Lower leg skin (tissue), 4 donors: ENCODE measurements around the gene WNT5B. TPM values are rescaled to one million over a fixed set of nuclear protein-coding genes. Genes with fewer than 3 reads are reported as not detected.

Experiments
- DNase-seq, 2 donors: peaks; one replicate each; pipeline ENCODE4 v3.0.0-alpha.2; 2019; ENCODE audit warnings: low spot score in 2 of 2
- H3K4me3 ChIP-seq: fragments of 200-600 bp; sonication (generic); 2 replicates; pipeline ENCODE4 v1.5.1; 2017; ENCODE audit warnings: mild to moderate bottlenecking, low read depth; ENCODE audit not compliant: poor library complexity, severe bottlenecking
- POLR2A ChIP-seq, 2 donors: fragments of 450-650 bp; IDR thresholded peaks; one replicate each; pipeline ENCODE4 v1.6.1; 2016 to 2017; ENCODE audit warnings: antibody characterized with exemption in 2 of 2, mild to moderate bottlenecking in 1 of 2, moderate library complexity in 1 of 2
- WGBS, 2 donors: methylation state at CpG; one replicate each; pipeline ENCODE4 v1.1.5; 2018; 5-methylcytosine and 5-hydroxymethylcytosine counted together
- intact Hi-C: fragments of 100-400 bp; cut with DNase I; formaldehyde crosslinking; loops from one replicate; pipeline ENCODE4 v1.15.0; 2023; ENCODE audit warnings: low total_unique reads
- total RNA-seq, 4 donors: library from RNA; depleted of rRNA; stranded (reverse); fragments of >200 nt; gene quantifications; one replicate each; pipeline ENCODE4 v1.1.0, GENCODE V29; 2016
- TF ChIP-seq, protein P1 (sequence below), 3 donors: fragments of 450-650 bp; IDR thresholded peaks; one replicate each; pipeline ENCODE4 v1.5.1; 2016; ENCODE audit warnings: antibody characterized with exemption in 3 of 3, mild to moderate bottlenecking in 3 of 3, moderate library complexity in 2 of 3

WNT5B gene
- total RNA-seq, 4 donors from 2014 or later: 3.6 to 16.5 (median 10.9) TPM

- 18 to 26% methylated on average over 28 to 32 of the region's 32 CpGs for WGBS, 2 donors
- TF ChIP-seq, protein P1, sequence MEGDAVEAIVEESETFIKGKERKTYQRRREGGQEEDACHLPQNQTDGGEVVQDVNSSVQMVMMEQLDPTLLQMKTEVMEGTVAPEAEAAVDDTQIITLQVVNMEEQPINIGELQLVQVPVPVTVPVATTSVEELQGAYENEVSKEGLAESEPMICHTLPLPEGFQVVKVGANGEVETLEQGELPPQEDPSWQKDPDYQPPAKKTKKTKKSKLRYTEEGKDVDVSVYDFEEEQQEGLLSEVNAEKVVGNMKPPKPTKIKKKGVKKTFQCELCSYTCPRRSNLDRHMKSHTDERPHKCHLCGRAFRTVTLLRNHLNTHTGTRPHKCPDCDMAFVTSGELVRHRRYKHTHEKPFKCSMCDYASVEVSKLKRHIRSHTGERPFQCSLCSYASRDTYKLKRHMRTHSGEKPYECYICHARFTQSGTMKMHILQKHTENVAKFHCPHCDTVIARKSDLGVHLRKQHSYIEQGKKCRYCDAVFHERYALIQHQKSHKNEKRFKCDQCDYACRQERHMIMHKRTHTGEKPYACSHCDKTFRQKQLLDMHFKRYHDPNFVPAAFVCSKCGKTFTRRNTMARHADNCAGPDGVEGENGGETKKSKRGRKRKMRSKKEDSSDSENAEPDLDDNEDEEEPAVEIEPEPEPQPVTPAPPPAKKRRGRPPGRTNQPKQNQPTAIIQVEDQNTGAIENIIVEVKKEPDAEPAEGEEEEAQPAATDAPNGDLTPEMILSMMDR (IDR thresholded peaks at IDR 0.05): no peak
- TF ChIP-seq POLR2A (IDR thresholded peaks at IDR 0.05): no peak
- intact Hi-C loops: loop anchor here (5.0 kb wide), 1 partner anchor 163 kb away; no protein-coding TSS in a partner anchor
- no peak overlapping the region for H3K4me3 ChIP-seq
- no peak for DNase-seq
Observed at GRCh38 chr12:1629338-1630132, 504 bp downstream of the WNT5B start.

DNA sequence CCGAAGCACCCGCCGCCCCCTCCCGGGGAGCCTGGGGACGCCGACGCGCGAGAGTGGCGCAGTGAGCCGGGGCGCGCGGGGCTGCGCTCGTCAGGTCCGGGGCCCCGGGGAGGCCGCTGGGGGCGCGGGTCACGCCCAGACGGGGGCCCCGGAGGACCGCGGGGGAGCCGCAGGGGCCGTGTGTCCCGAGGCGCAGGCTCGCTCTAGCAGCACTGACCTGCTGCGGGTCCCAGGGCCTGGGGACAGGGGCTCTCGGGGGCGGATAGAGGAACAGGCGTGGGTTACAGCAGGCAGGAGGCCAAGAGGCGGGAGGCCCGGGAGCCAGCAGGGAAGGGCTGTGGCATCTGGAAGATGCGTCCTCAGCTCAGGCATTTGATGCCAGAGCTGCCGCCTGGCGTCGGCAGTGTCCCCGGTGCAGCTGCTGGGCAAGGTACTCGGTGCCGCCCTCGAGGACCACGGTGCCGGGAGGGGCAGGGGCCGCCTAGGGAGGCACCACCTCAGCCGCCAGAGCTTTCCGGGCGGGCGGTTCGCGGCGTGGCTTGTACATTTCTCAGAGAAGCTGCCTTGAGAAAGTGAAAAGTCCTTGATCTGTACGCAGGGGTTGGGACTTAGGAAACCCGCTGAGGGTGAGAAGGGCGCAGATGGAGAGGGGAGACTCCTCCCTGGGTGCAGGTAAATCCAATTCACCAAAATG lies 1.2 kb downstream of the WNT5B start:
- 1 to 2% methylated on average over 36 to 58 of the region's 58 CpGs for WGBS, 2 donors
- no peak overlapping the region for H3K4me3 ChIP-seq
- no peak for TF ChIP-seq POLR2A (IDR thresholded peaks at IDR 0.05)
- TF ChIP-seq, protein P1 (IDR thresholded peaks at IDR 0.05): no peak
- intact Hi-C loops: loop anchor here (5.0 kb wide), 1 partner anchor 162 kb away; no protein-coding TSS in a partner anchor
- DNase-seq: peak; percentile 40 to 89

DNA sequence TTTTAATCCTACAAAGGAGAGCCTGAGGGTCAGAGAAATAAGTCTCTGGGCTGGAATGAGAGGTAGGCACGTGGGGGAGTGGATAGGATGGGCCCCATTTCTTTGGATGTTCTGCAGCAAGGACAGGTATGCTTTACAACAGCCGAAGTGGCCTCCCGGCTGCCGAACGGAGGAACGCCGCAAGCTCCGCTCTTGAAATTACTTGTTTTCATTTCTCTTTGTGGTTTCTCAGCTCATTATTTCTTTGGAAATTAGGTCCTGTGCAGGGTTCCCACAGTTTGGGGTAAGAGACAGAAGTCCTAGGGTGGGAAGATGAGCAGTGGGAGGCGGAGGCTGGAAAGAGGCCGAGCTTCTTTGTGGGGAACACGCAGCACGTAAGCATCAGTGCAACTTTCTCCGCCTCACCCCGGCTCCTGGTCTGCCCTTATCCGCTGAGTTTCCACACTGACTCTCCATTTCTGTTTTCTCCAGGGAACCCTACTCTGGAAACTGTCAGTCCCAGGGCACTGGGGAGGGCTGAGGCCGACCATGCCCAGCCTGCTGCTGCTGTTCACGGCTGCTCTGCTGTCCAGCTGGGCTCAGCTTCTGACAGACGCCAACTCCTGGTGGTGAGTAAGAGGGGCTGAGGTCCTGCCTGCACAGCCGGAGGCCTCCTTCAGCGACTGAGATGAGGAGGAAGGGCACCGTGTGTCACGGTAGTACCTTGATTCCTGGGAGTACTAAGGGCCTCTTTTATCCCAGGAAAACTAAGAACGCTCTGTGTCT lies 2.0 kb downstream of the WNT5B start:
- no peak for DNase-seq
- H3K4me3 ChIP-seq: no peak overlapping the region
- TF ChIP-seq POLR2A (IDR thresholded peaks at IDR 0.05): no peak
- 57 to 67% methylated on average over 23 of the region's 23 CpGs for WGBS, 2 donors
- intact Hi-C loops: loop anchor here (5.0 kb wide), 1 partner anchor 161 kb away; no protein-coding TSS in a partner anchor

GRCh38 chr12:1632702-1633101 lies 3.7 kb downstream of the WNT5B start:
- TF ChIP-seq, protein P1 (IDR thresholded peaks at IDR 0.05): no peak
- no peak for TF ChIP-seq POLR2A (IDR thresholded peaks at IDR 0.05)
- intact Hi-C loops: loop anchor here (5.0 kb wide), 1 partner anchor 160 kb away; no protein-coding TSS in a partner anchor
- no peak for DNase-seq
- H3K4me3 ChIP-seq: no peak overlapping the region
- 84 to 88% methylated on average over 14 of the region's 14 CpGs for WGBS, 2 donors

DNA sequence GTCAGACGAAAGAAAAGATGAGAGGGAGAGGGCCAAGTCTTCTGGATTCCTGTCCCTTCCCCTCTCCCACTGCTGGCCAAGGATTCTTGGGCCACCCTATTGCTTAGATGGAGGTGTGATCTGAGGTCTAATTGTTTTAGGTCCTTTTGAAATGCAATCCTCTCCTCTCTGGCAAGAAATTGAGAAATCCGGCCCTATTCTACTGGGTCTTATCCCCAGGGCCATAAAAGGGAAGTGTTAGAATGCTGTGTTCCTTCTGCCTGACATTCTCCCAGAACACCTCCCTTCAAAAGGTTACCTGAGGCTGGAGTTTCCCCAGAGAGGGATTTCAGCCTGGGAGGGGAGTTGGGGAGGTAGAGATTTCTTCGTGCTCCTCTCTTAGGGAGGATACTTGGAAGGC lies 4.4 kb downstream of the WNT5B start:
- intact Hi-C loops: loop anchor here (5.0 kb wide), 1 partner anchor 159 kb away; no protein-coding TSS in a partner anchor
- 85 to 87% methylated on average over 3 of the region's 3 CpGs for WGBS, 2 donors
- TF ChIP-seq, protein P1 (IDR thresholded peaks at IDR 0.05): no peak
- TF ChIP-seq POLR2A (IDR thresholded peaks at IDR 0.05): no peak
- no peak for DNase-seq
- H3K4me3 ChIP-seq: no peak overlapping the region
